HCT116 (cell line): ENCODE data around the gene NFS1. TPM values are rescaled to one million over a fixed set of nuclear protein-coding genes. Genes with fewer than 3 reads are reported as not detected.

Source experiments
- ATAC-seq: fragments of 200-7000 bp; cut with Tn5 transposase; 2 replicates; pipeline ENCODE4 v1.9.1; 2020; ENCODE audit warnings: mild to moderate bottlenecking, moderate library complexity
- BruUV-seq: library from RNA; stranded (reverse); fragments of 400-500 nt; replicated peaks from 2 replicates; lab custom pipeline; 2021; lab: Mats Ljungman, UMichigan
- CTCF ChIA-PET: fragments of 300-600 bp; sonication (Branson Sonifier 250); formaldehyde crosslinking; loops from one replicate; lab custom pipeline; 2021; ENCODE audit warnings: antibody characterized with exemption; lab: Charles Lee
- POLR2A ChIA-PET: fragments of 300-600, 350-600 bp; sonication (Branson Sonifier 250); formaldehyde crosslinking; loops from one replicate; lab custom pipeline; 2021; ENCODE audit warnings: antibody characterized with exemption; lab: Charles Lee
- RAD21 ChIA-PET, 2 experiments: fragments of 300-600 bp; sonication (Branson Sonifier 250); formaldehyde crosslinking; loops; one replicate each; lab custom pipeline; 2023; ENCODE audit warnings: low total read pairs in 2 of 2; ENCODE audit not compliant: uncharacterized antibody in 2 of 2, unreplicated experiment in 2 of 2, low non-redundant PET in 1 of 2; lab: Charles Lee
- DNase-seq: peaks from one replicate; pipeline ENCODE4 v3.0.0-alpha.2; 2010; ENCODE audit warnings: low read depth, low spot score
- H2AFZ ChIP-seq: fragments of 200-600 bp; shearing (Covaris generic), sonication (generic); 2 replicates; pipeline ENCODE4 v1.6.1; 2017; ENCODE audit warnings: low read depth, mixed run types, mixed read lengths, antibody characterized with exemption, low read length; ENCODE audit not compliant: poor library complexity, severe bottlenecking
- H3K27ac ChIP-seq: 2 replicates; pipeline ENCODE4 v1.5.1; 2012; ENCODE audit warnings: low read depth, low read length
- H3K27me3 ChIP-seq: fragments of 200-600 bp; sonication (generic); 2 replicates; pipeline ENCODE4 v1.6.1; 2016; ENCODE audit warnings: mixed run types, low read length, mixed read lengths; ENCODE audit not compliant: insufficient read depth
- H3K36me3 ChIP-seq, 2 experiments: fragments of 200-500 bp in 1 of 2; fragments of 200-600 bp in 1 of 2; sonication (Bioruptor generic) in 1 of 2; sonication (generic) in 1 of 2; 2 replicates each; pipeline versions ENCODE4 v1.5.1 to v1.6.1; 2014 to 2016; ENCODE audit warnings: low read length in 2 of 2, inconsistent platforms in 1 of 2, mixed read lengths in 1 of 2, mixed run types in 1 of 2; ENCODE audit not compliant: insufficient read depth in 2 of 2, control insufficient read depth in 1 of 2
- H3K4me1 ChIP-seq, 2 experiments: fragments of 200-600 bp in 1 of 2; sonication (generic) in 1 of 2; 2 replicates each; pipeline versions ENCODE4 v1.5.1 to v1.6.1; 2012 to 2017; ENCODE audit warnings: low read length in 2 of 2, inconsistent platforms in 1 of 2, mild to moderate bottlenecking in 1 of 2, mixed read lengths in 1 of 2, mixed run types in 1 of 2, moderate library complexity in 1 of 2; ENCODE audit not compliant: insufficient read depth in 2 of 2, control insufficient read depth in 1 of 2
- H3K4me2 ChIP-seq: fragments of 200-600 bp; sonication (generic); 2 replicates; pipeline ENCODE4 v1.6.1; 2017; ENCODE audit warnings: mixed run types, low read length, mixed read lengths
- H3K4me3 ChIP-seq, 2 experiments: fragments of 200-600 bp in 1 of 2; sonication (generic) in 1 of 2; replicated peaks in 1 of 2; 2 replicates each; pipeline ENCODE4 v1.5.1; 2011 to 2016; ENCODE audit warnings: low read length in 2 of 2, control low read depth in 1 of 2, low read depth in 1 of 2, mild to moderate bottlenecking in 1 of 2, mixed read lengths in 1 of 2, mixed run types in 1 of 2
- H3K79me2 ChIP-seq: fragments of 200-600 bp; sonication (generic); 2 replicates; pipeline ENCODE4 v1.6.1; 2017; ENCODE audit warnings: mild to moderate bottlenecking, mixed run types, low read length, moderate library complexity, mixed read lengths; ENCODE audit not compliant: insufficient read depth
- H3K9ac ChIP-seq: fragments of 200-600 bp; sonication (generic); 2 replicates; pipeline ENCODE4 v1.6.1; 2016; ENCODE audit warnings: low read length, mixed read lengths
- H3K9me2 ChIP-seq: fragments of 200-600 bp; sonication (generic), shearing (Covaris generic); 2 replicates; pipeline ENCODE4 v1.6.1; 2017; ENCODE audit warnings: mixed run types, mild to moderate bottlenecking, moderate library complexity; ENCODE audit not compliant: insufficient read depth
- H3K9me3 ChIP-seq, 2 experiments: fragments of 200-500 bp in 1 of 2; fragments of 200-600 bp in 1 of 2; sonication (Bioruptor generic) in 1 of 2; sonication (generic) in 1 of 2; 2 replicates each; pipeline ENCODE4 v1.6.1; 2014 to 2017; ENCODE audit warnings: low read length in 2 of 2, mixed read lengths in 2 of 2, inconsistent platforms in 1 of 2, low read depth in 1 of 2, mild to moderate bottlenecking in 1 of 2, mixed run types in 1 of 2, moderate library complexity in 1 of 2; ENCODE audit not compliant: control insufficient read depth in 1 of 2, insufficient read depth in 1 of 2
- H4K20me1 ChIP-seq: fragments of 200-600 bp; sonication (generic), shearing (Covaris generic); 2 replicates; pipeline ENCODE4 v1.6.1; 2017; ENCODE audit warnings: mixed run types, mild to moderate bottlenecking, moderate library complexity; ENCODE audit not compliant: insufficient read depth
- CBX3 ChIP-seq: IDR thresholded peaks from 2 replicates; pipeline ENCODE4 v1.6.1; 2012; ENCODE audit warnings: low read depth
- CEBPB ChIP-seq: IDR thresholded peaks from 2 replicates; pipeline ENCODE4 v1.6.1; 2012; ENCODE audit warnings: low read depth
- EZH2 ChIP-seq: fragments of 200-600 bp; sonication (generic); IDR thresholded peaks from 2 replicates; pipeline ENCODE4 v1.6.1; 2017; ENCODE audit warnings: antibody characterized with exemption, mixed run types
- POLR2A ChIP-seq: IDR thresholded peaks from 2 replicates; pipeline ENCODE4 v1.7.0; 2011; ENCODE audit warnings: borderline replicate concordance; ENCODE audit not compliant: insufficient read depth, insufficient read length; ENCODE audit errors: extremely low read depth
- REST ChIP-seq: IDR thresholded peaks from 2 replicates; pipeline ENCODE4 v1.6.1; 2012; ENCODE audit warnings: low read depth
- ZFX ChIP-seq: fragments of 450-650 bp; IDR thresholded peaks from 2 replicates; pipeline ENCODE4 v1.6.1; 2017
- intact Hi-C: fragments of 100-400 bp; cut with micrococcal nuclease; formaldehyde crosslinking; loops from 2 replicates; pipeline ENCODE4 v1.10.0; 2022
- total RNA-seq: library from RNA; stranded (reverse); gene quantifications from one replicate; pipeline ENCODE4 v1.2.1, GENCODE V29; 2021; ENCODE audit not compliant: unreplicated experiment

NFS1 gene
- total RNA-seq, 1 experiment from 2014 or later: 33.9 TPM

GRCh38 chr20:35651958-35652357, 47.2 kb downstream of the NFS1 start:
- H2AFZ ChIP-seq: no peak overlapping the region
- H4K20me1 ChIP-seq: peaks cover 69% of the 10 kb centered on the region
- BruUV-seq: no TSS peak
- H3K79me2 ChIP-seq: peaks cover 99% of the 10 kb centered on the region
- H3K36me3 ChIP-seq: peaks cover 14 to 54% of the 10 kb centered on the region in 2 experiments
- CTCF ChIA-PET: no interaction called here
- no peak overlapping the region for H3K9ac ChIP-seq
- H3K9me3 ChIP-seq: no peaks in the 10 kb centered on the region
- RAD21 ChIA-PET: no interaction called here
- H3K4me1 ChIP-seq: no peaks in the 10 kb centered on the region
- no peaks in the 10 kb centered on the region for H3K9me2 ChIP-seq
- DNase-seq (no peak), ATAC-seq (no peak)
- H3K27ac ChIP-seq: no peak overlapping the region
- H3K27me3 ChIP-seq: no peaks in the 10 kb centered on the region
- H3K4me3 ChIP-seq: no peak overlapping the region
- H3K4me2 ChIP-seq: no peak overlapping the region
- no peak for TF ChIP-seq ZFX
- TF ChIP-seq EZH2: no peak
- TF ChIP-seq CEBPB: no peak
- TF ChIP-seq POLR2A: no peak
- POLR2A ChIA-PET: no interaction called here
- intact Hi-C loops: no loop called here

- Histone ChIP-seq H3K27me3 (no peaks in the 10 kb centered on the region), H3K9ac (no peak overlapping the region), H4K20me1 (peaks cover 63% of the 10 kb centered on the region), H3K9me3 (no peaks in the 10 kb centered on the region), H3K9me2 (no peaks in the 10 kb centered on the region), H3K36me3 (peaks cover 14 to 54% of the 10 kb centered on the region in 2 experiments), H3K4me1 (no peaks in the 10 kb centered on the region), H3K4me2 (no peak overlapping the region), H2AFZ (no peak overlapping the region), H3K79me2 (peaks cover 96% of the 10 kb centered on the region), H3K27ac (no peak overlapping the region), H3K4me3 (no peak overlapping the region)
- intact Hi-C loops: no loop called here
- ChIA-PET CTCF (no interaction called here), RAD21 (no interaction called here), POLR2A (no interaction called here)
- TF ChIP-seq REST (no peak), CBX3 (no peak)
- BruUV-seq: no TSS peak
- ATAC-seq (no peak), DNase-seq (no peak)
These were observed 48.5 kb downstream of the NFS1 start for GRCh38 chr20:35650632-35651031.
